HG03045 (cell line): ENCODE results near the gene USHBP1.

ENCODE experiments used
- ATAC-seq: cut with Tn5 transposase; IDR thresholded peaks from one replicate; pipeline ENCODE4 v1.9.1; 2021; ENCODE audit warnings: mild to moderate bottlenecking, moderate library complexity; ENCODE audit not compliant: unreplicated experiment

The USHBP1 gene

DNA sequence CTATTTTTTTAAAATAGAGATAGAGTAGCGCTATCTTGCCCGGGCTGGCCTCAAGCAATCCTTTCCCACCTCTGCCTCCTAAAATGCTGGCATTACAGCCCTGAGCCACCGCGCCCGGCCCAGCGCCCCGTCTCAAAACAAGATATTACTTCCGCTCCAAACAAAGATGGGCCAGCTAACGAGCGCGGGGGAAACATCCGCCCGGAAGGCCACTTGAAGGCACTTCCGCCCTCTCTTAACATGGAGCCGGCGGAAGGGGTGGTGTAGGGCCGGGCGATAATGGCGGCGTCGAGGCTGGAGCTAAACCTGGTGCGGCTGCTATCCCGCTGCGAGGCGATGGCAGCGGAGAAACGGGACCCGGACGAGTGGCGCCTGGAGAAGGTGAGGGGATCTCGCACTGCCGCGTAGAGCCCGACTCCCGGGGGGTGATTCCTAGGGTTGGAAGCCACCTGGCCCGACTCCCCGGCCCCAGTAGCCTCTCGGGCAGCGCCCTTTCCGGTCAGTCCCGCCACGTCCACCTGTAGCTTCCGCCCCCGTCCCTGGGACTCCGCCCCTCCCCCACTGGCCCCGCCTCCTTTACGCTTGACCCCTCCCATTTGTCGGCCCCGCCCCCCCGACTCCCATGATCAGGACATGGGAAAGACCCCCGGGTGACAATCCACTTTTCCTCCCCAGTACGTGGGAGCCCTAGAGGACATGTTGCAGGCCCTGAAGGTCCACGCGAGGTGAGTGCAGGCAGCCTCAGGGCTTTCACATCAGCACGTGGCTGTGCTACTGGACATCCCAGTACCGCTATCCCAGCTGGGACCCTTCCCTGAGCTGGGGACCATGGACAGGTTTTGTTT is 49.2 kb downstream of the USHBP1 start, which contains the start of gene USE1:
TSS of gene USE1 (plus strand) at position 231 of the 845 bp plus-strand sequence. CDS start at position 280, 49 bp downstream.
- peak; percentile 75 for ATAC-seq

DNA sequence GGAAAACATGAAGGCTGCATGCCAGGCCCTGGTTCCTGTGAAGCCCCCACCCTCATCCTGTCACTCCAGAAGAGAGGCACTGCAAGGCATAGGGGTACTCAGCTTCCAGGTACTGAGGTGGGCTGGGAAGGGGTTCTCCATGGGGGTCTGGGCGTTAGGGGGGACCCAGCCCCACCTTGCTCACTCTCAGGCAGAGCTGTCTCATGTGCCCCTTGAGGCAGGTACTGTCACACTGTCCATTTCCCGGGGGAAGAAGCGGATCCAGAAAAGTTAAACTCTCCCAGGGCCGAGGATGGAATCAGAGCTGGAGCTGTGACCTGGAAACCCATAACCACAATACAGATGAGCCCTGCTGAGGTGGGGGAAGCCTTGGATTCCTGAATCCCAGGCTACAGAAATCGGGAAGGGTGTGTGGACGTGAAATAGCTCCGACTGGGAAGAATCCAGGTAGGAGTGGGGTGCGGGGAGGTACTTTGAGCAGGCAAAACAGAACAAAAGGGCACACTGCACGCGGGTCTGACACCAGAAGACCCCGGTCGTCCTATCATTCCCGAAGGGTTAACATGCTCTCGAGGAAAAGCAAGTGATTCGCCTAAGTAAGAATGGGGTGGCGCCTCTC is 49.9 kb downstream of the USHBP1 start:
- no peak for ATAC-seq

DNA sequence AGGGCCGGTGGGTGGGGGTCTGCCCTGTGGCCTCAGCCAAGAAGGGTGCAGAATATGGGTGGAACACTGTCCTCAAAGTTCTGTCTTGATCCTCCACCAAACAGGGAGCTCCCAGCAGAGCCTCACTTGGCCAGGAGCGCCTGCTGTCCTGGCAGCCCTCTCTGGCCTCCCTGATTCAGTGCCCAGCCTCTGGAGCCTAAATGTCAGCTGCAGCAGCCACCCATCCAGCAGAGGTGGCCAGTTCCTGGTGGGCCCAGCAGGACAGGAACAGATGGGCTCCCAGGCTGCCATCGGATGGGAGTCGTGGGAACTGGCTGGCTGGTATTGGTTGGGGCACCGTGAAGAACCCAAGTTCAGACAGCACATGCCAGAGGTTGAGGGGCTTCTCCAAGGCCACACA is 51.2 kb downstream of the USHBP1 start:
- ATAC-seq = no peak

DNA sequence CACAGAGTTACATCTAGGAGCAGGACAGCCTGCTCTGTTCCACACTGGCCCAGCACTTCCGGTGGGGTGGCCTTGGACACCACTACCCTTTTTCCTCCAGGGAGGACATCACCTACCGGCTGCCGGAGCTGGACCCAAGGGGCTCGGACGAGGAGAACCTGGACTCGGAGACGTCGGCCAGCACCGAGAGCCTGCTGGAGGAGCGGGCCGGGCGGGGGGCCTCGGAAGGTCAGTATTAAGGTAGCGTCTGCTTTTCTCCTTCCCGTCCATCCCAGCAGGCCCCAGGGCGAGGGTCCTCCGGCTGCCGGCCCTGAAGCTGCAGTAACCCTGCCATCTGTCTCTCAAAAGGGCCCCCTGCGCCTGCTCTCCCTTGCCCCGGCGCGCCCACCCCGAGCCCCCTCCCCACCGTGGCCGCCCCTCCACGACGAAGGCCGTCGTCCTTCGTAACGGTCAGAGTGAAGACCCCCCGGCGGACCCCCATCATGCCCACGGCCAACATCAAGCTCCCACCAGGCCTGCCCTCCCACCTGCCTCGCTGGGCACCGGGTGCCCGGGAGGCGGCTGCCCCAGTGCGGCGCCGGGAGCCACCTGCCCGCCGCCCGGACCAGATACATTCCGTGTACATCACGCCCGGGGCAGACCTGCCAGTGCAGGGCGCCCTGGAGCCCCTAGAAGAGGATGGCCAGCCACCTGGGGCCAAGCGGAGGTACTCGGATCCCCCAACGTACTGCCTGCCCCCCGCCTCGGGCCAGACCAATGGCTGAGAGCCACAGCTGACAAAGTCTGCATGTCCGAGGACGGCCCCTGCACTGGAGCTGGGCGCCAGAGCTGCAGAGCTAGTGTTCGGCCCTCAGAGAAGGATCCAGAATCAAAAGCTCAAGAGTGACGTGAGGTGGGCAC is 52.7 kb downstream of the USHBP1 start:
- ATAC-seq = no peak

DNA sequence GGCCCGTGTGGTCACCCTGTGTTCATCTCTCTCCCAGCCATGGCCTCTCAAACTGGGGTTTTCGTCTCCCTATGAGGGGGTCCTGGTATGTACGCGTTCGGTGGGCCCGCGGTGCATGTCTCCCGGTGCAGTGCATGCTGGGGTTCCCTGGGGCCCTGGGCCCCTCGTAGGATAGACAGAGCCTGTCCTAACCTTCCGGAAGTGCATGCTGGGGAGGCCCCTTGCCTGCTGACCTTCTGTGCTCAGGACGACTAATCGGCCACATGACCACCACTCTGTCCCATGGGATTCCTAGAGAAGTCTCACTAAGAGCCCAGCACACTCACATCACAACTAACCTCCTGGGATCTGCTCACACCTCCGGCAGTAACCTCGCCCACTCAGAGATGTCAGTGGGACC is 54.2 kb downstream of the USHBP1 start:
- no peak for ATAC-seq

DNA sequence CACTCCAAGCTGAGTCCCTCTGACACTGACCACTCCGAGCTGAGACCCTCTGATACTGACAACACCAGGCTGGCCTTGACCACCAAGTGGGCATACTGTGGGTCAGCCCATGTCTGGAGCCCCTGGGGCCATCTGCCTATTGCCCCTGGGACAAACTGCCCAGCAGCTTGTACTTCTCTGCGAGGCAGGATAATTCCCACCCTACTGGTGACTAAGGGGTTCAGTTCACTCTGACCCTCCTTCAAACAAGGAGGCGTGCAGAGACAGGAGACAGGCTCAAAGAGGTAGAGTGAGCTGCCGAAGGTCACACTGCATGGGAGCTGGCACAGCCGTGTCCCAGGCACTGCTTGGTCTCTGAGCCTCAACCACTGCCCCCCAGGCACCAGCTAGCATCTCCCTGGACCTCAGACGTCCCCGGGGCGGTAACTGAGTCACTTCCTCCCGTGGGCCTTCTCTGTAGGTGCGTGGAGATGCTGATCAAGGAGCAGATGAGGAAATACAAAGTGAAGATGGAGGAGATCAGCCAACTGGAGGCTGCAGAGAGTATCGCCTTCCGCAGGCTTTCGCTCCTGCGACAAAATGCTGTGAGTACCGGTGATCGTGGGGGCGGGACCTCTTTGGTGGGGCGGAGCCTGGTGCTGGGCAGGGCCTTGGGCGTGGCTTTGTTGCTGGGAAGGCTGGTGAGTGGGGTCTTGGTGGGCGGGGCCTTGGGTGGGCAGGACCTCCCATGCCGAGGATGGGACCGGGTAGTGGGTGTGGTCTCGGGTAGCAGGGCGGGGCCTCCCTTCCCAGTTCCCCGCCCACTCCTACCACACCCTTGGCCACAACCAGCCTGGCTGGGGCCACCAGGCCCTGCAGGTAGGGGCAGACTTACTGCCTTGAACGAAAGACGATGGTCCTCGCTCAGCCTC is 55.2 kb downstream of the USHBP1 start:
- ATAC-seq = no peak

DNA sequence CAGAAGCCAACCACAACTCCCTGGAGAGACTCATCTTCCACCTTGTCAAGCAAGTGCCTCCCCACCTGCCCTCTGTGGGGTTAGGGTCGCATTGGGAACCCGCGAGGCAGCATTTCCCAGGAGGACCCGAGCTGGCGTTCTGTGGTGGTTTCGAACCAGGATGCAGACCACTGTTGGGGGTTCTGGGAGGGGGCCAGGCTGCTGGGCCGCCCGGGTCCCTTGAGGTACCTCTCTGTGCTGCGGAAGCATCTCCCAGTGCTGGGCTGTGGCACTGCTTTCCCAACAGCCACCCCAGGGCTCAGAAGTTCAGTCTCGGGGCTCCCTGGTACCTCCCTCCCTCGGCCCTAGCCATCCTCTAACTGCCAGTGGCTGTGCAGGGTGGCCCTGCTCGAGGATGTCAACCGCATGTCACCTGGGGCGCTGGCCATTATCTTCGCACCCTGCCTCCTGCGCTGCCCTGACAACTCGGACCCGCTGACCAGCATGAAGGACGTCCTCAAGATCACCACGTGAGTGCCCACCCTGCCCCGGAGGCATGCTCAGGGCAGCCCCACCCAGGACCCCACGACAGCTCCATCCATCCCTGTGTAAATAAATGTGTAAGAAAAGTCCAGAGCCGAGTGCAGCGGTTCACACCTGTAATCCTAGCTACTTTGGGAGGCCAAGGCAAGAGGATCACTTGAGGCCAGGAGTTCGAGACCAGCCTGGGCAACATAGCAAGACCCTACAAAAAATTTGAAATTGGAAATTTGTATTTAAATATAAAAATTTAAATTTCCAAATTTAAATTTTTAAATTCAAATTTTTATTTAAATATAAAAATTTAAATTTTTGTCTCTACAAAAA is 57.6 kb downstream of the USHBP1 start:
- no peak for ATAC-seq

DNA sequence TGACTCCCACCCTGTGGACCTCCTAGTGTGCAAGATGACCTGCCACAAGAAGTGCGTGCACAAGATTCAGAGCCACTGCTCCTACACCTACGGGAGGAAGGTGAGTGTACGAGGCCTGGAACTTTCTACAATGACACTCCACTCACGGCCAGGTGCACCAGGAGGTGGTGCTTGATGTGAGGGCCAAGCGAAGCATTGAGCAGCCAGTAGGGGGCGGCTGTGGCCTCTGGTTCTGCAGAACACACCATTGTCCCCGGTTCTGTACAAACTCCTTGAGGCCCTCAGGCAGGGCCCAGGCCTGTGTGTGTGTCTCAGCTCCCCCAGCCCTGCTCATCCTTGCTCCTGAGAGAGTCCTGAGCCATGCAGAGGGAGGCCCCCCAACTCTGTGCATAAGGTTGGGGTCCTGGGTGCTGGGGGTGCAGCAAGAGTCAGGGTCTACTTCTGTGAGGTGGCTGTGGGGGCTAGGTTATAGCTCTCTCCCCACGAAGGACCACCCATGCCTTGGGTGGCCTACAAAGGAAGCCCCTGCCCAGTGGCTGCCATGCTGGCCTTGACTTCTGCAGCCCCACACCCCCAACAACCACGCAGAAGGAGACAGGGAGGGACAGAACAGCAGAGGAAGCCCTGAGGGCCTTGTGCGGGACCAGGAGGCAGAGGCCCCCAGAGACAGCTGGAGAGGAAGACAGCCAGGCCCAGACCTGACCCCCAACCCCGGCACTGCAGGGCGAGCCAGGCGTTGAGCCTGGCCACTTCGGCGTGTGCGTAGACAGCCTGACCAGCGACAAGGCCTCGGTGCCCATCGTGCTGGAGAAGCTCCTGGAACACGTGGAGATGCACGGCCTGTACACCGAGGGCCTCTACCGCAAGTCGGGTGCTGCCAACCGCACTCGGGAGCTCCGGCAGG is 59.1 kb downstream of the USHBP1 start:
- ATAC-seq = no peak

DNA sequence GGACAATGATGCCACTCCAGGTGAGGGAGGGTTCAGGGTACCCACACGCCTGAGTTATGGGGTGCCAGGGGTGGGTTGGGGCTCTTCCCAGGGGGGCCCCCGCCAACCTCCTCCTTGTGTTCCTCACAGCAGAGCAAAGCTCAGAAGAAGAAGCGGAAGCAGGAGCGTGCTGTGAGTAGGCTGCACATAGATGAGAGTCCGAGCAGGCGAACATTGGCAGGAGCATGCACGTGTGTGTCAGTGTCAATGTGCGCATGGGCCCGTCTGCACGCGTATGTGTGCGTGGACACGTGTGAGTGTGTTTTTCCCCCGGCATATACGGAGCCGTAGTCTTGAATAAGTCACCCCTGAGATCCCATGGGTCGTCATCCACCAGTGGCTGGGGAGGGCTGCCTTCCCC is 61.8 kb downstream of the USHBP1 start:
- no peak for ATAC-seq

DNA sequence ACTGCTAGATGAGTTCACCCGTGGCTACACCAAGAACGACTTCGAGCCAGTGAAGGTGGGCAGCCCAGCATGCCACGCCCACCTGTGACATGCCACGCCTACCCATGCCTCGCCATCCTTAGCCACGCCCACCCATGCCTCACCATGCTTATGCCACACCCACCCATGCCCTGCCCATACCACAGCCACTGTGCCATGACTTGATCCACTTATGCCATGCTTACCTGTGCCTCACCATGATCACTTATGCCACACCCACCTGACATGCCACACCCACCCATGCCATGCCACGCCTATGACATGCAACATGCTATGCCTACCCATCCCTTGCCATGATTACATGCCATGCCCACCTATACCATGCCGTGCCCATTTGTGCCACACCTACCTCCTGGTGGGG is 62.3 kb downstream of the USHBP1 start:
- no peak for ATAC-seq

DNA sequence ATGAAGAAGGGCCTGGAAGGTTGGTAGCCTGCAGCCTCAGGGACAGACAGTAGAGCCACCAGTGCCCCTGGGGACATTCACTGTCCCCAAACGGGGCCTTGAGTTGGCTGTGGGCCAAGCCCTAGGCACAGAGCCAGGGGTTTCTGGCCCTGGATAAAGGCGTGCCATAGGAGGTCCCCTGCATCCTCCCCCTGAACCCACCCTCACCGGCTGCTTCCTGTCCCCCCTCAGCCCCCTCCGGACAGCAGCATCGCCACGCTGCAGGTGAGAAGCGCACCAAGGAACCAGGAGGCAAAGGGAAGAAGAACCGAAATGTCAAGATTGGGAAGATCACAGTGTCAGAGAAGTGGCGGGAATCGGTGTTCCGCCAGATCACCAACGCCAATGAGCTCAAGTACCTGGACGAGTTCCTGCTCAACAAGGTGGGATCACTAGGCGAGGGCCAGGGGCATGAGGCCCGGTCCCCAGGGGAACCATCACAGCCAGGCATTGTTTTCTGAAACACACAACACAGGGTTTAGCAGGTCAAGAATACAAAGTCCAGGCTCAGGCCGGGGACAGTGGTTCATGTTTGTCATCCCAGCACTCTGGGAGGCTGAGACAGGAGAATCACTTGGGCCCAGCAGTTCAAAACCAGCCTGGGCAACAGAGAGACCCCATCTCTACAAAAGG is 64.0 kb downstream of the USHBP1 start:
- no peak for ATAC-seq
